KMS-11 (cell line): ENCODE measurements around the gene FRMD4A.

Experiments
- H2AFZ ChIP-seq: fragments of 200-600 bp; sonication (generic); 2 replicates; pipeline ENCODE4 v1.6.1; 2016; ENCODE audit warnings: antibody characterized with exemption, mixed run types, low read depth
- H3K27ac ChIP-seq: fragments of 200-600 bp; sonication (generic); 2 replicates; pipeline ENCODE4 v1.6.1; 2016; ENCODE audit warnings: mild to moderate bottlenecking, mixed run types
- H3K27me3 ChIP-seq: fragments of 200-600 bp; sonication (generic); 2 replicates; pipeline ENCODE4 v1.6.1; 2017; ENCODE audit warnings: mild to moderate bottlenecking, low read depth, mixed run types, moderate library complexity; ENCODE audit not compliant: insufficient read depth
- H3K36me3 ChIP-seq: fragments of 200-600 bp; sonication (generic); 2 replicates; pipeline ENCODE4 v1.6.1; 2017; ENCODE audit warnings: mild to moderate bottlenecking, mixed run types; ENCODE audit not compliant: insufficient read depth
- H3K4me1 ChIP-seq: fragments of 200-600 bp; sonication (generic); 2 replicates; pipeline ENCODE4 v1.6.1; 2016; ENCODE audit warnings: mild to moderate bottlenecking, low read depth, mixed run types; ENCODE audit not compliant: poor library complexity, severe bottlenecking
- H3K4me2 ChIP-seq: fragments of 200-600 bp; sonication (generic); 2 replicates; pipeline ENCODE4 v1.7.0; 2016; ENCODE audit warnings: mild to moderate bottlenecking, mixed run types
- H3K4me3 ChIP-seq: fragments of 200-600 bp; sonication (generic); IDR thresholded peaks from 2 replicates; pipeline ENCODE4 v1.6.1; 2017; ENCODE audit warnings: low read depth, low read length, mixed read lengths; ENCODE audit not compliant: insufficient read depth
- H3K79me2 ChIP-seq: fragments of 200-600 bp; sonication (generic); 2 replicates; pipeline ENCODE4 v1.6.1; 2016; ENCODE audit warnings: low read depth, mixed run types; ENCODE audit not compliant: insufficient read depth
- H3K9ac ChIP-seq: fragments of 200-600 bp; sonication (generic); 2 replicates; pipeline ENCODE4 v1.6.1; 2016; ENCODE audit warnings: mild to moderate bottlenecking, mixed run types
- H4K20me1 ChIP-seq: fragments of 200-600 bp; sonication (generic); 2 replicates; pipeline ENCODE4 v1.6.1; 2016; ENCODE audit warnings: mild to moderate bottlenecking, mixed run types; ENCODE audit not compliant: insufficient read depth
- CTCF ChIP-seq: fragments of 200-600 bp; sonication (generic); conservative IDR thresholded peaks from 2 replicates; pipeline ENCODE4 v1.6.1; 2017; ENCODE audit warnings: low read depth, mild to moderate bottlenecking, antibody characterized with exemption, low read length, moderate library complexity, mixed read lengths

FRMD4A gene

DNA sequence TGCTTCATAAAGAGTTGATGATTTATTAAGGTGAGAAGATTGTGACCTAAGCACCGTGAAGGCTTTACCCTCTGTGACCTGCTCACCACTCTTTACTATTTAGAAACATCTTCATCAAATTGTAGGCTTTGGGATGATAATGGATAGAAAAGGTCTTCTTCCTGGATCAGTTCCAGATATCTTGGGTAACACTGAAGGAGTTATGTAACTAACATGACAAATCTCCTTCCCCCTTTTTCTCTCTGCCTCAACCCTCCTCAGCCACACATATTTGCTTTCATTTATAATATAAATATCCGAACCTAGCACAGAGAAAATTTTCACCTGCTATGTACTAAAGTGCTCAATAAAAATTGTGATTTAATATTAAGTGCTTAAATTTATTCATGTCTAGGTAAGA is 151.5 kb downstream of the FRMD4A start:
- H3K9ac ChIP-seq, result no peak overlapping the region
- no peaks in the 10 kb centered on the region for H3K36me3 ChIP-seq
- H2AFZ ChIP-seq, result no peak overlapping the region
- no peak overlapping the region for H3K4me2 ChIP-seq
- TF ChIP-seq CTCF, result no peak
- H3K4me3 ChIP-seq, result no peak overlapping the region
- H3K27ac ChIP-seq, result no peak overlapping the region
- no peaks in the 10 kb centered on the region for H3K79me2 ChIP-seq
- H3K27me3 ChIP-seq, result no peaks in the 10 kb centered on the region
- no peaks in the 10 kb centered on the region for H3K4me1 ChIP-seq
- no peaks in the 10 kb centered on the region for H4K20me1 ChIP-seq

GRCh38 chr10:14173706-14174594 is 156.8 kb downstream of the FRMD4A start:
- H4K20me1 ChIP-seq, result no peaks in the 10 kb centered on the region
- H3K9ac ChIP-seq, result no peak overlapping the region
- no peak overlapping the region for H3K4me3 ChIP-seq
- H3K27ac ChIP-seq, result no peak overlapping the region
- H3K36me3 ChIP-seq, result no peaks in the 10 kb centered on the region
- TF ChIP-seq CTCF, result no peak
- no peak overlapping the region; the same call in 1 of the 2 replicates for H3K4me2 ChIP-seq
- H3K27me3 ChIP-seq, result no peaks in the 10 kb centered on the region
- H2AFZ ChIP-seq, result peak overlapping the region; percentile 29; the same call in 1 of the 2 replicates
- no peaks in the 10 kb centered on the region for H3K4me1 ChIP-seq
- no peaks in the 10 kb centered on the region for H3K79me2 ChIP-seq

DNA sequence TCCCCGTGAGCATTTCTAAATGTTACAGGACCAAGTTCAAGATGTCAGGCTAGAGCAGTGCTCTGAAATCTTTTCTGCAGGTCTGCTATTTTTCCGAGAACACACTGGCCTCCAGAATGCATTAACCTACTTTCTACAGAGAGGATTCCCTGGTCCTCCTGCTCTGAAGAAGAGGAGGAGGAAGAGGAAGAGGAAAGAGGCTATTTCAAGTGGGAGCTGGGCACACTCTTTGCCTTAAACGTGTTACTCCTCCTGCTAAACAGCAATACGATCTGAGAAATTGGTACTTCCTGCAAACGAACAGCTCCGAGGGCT is 157.4 kb downstream of the FRMD4A start:
- Histone ChIP-seq H3K4me2 (no peak overlapping the region), H3K27ac (no peak overlapping the region), H3K27me3 (no peaks in the 10 kb centered on the region), H3K36me3 (no peaks in the 10 kb centered on the region), H3K9ac (no peak overlapping the region), H2AFZ (peak overlapping the region; percentile 29; the same call in 1 of the 2 replicates), H3K4me1 (no peaks in the 10 kb centered on the region), H4K20me1 (no peaks in the 10 kb centered on the region), H3K4me3 (no peak overlapping the region), H3K79me2 (no peaks in the 10 kb centered on the region)
- TF ChIP-seq CTCF, result no peak

GRCh38 chr10:14172336-14172950 is 158.3 kb downstream of the FRMD4A start:
- TF ChIP-seq CTCF, result no peak
- H3K4me1 ChIP-seq, result no peaks in the 10 kb centered on the region
- no peaks in the 10 kb centered on the region for H3K36me3 ChIP-seq
- no peak overlapping the region for H3K9ac ChIP-seq
- H4K20me1 ChIP-seq, result no peaks in the 10 kb centered on the region
- H3K79me2 ChIP-seq, result no peaks in the 10 kb centered on the region
- no peak overlapping the region for H3K27ac ChIP-seq
- H3K4me3 ChIP-seq, result no peak overlapping the region
- H2AFZ ChIP-seq, result no peak overlapping the region
- no peak overlapping the region for H3K4me2 ChIP-seq
- H3K27me3 ChIP-seq, result no peaks in the 10 kb centered on the region
